KOPT-K1 (cell line): ENCODE measurements around the gene SERPINI2.

Experiments
- H3K27ac ChIP-seq: fragments of 200-600 bp; sonication (generic); 2 replicates; pipeline ENCODE4 v1.5.1; 2016; ENCODE audit warnings: antibody characterized with exemption, mild to moderate bottlenecking, low read depth, low read length; ENCODE audit not compliant: poor library complexity, severe bottlenecking
- H3K36me3 ChIP-seq: fragments of 200-600 bp; sonication (generic); 2 replicates; pipeline ENCODE4 v1.5.1; 2017; ENCODE audit warnings: antibody characterized with exemption, mild to moderate bottlenecking, low read length, moderate library complexity; ENCODE audit not compliant: insufficient read depth
- H3K9me3 ChIP-seq: fragments of 200-600 bp; sonication (generic); 2 replicates; pipeline ENCODE4 v1.5.1; 2017; ENCODE audit warnings: antibody characterized with exemption, low read length, mild to moderate bottlenecking; ENCODE audit not compliant: insufficient read depth, poor library complexity, severe bottlenecking

Gene SERPINI2

GRCh38 chr3:167397826-167398225, 76.0 kb downstream of the SERPINI2 start:
- Histone ChIP-seq H3K27ac (no peak overlapping the region), H3K9me3 (no peaks in the 10 kb centered on the region), H3K36me3 (no peaks in the 10 kb centered on the region)

- H3K36me3 ChIP-seq = no peaks in the 10 kb centered on the region
- H3K9me3 ChIP-seq = no peaks in the 10 kb centered on the region
- no peak overlapping the region for H3K27ac ChIP-seq
Measured at GRCh38 chr3:167396075-167396474, 77.8 kb downstream of the SERPINI2 start.

GRCh38 chr3:167394003-167394402, 79.8 kb downstream of the SERPINI2 start:
- no peaks in the 10 kb centered on the region for H3K9me3 ChIP-seq
- H3K27ac ChIP-seq = no peak overlapping the region
- H3K36me3 ChIP-seq = no peaks in the 10 kb centered on the region
